A549 (cell line): ENCODE results near the gene BTBD8.

Experiments used
- CHD2 ChIP-seq: fragments of 150-350 bp; IDR thresholded peaks from 2 replicates; pipeline ENCODE4 v1.6.1; 2014; ENCODE audit warnings: low read length; ENCODE audit not compliant: partially characterized antibody
- JUNB ChIP-seq: fragments of >200 bp; sonication (Bioruptor Twin); formaldehyde crosslinking; IDR thresholded peaks from 2 replicates; pipeline ENCODE4 v1.6.1; 2016
- KDM5A ChIP-seq: fragments of 200-600 bp; sonication (generic); IDR thresholded peaks from 2 replicates; pipeline ENCODE4 v1.6.1; 2016; ENCODE audit warnings: antibody characterized with exemption, mild to moderate bottlenecking
- MYC ChIP-seq: IDR thresholded peaks from 2 replicates; pipeline ENCODE4 v1.6.1; 2012; ENCODE audit warnings: mild to moderate bottlenecking, inconsistent platforms, low read length, improper control_type of control experiment, borderline replicate concordance
- NR3C1 ChIP-seq: fragments of >200 bp; sonication (Bioruptor Twin); formaldehyde crosslinking; IDR thresholded peaks from 3 replicates; pipeline ENCODE4 v1.6.1; 2017
- POLR2A ChIP-seq: IDR thresholded peaks from 2 replicates; pipeline ENCODE4 v1.6.1; 2012; ENCODE audit warnings: mild to moderate bottlenecking, low read length
- RARB ChIP-seq: fragments of 250-450 bp; sonication (Bioruptor Pico); IDR thresholded peaks from 2 replicates; pipeline ENCODE4 v1.8.0; 2021; ENCODE audit warnings: mild to moderate bottlenecking, moderate library complexity
- RCOR1 ChIP-seq: fragments of 150-350 bp; IDR thresholded peaks from 2 replicates; pipeline ENCODE4 v1.6.1; 2014; ENCODE audit warnings: antibody characterized with exemption, low read length, low read depth
- RFX5 ChIP-seq: fragments of 450-650 bp; IDR thresholded peaks from 2 replicates; pipeline ENCODE4 v1.7.1; 2014; ENCODE audit warnings: antibody characterized with exemption, mild to moderate bottlenecking, moderate library complexity
- TF ChIP-seq, protein P1 (sequence below): fragments of >200 bp; sonication (Bioruptor Twin); formaldehyde crosslinking; IDR thresholded peaks from 3 replicates; pipeline ENCODE4 v1.5.1; 2016

DNA sequence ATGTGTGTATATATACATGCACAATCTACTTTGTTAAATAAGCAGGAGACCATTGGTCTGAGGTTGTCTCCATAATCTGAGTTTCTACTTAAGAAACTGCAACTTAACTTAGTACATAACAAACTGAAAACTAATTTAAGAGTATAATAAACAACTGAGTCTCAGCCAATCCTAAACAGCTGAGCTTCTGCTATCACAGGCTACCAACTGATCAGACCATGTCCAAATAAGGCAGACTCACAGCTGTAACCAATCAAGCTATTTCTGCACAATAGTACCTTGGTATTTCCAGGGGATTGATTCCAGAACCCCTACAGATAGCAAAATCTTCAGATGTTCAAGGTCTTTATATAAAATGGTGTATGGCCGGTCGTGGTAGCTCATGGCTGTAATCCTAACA lies 111.6 kb downstream of the BTBD8 start:
- no peak for TF ChIP-seq CHD2
- TF ChIP-seq MYC = no peak
- no peak for TF ChIP-seq NR3C1
- TF ChIP-seq, protein P1, sequence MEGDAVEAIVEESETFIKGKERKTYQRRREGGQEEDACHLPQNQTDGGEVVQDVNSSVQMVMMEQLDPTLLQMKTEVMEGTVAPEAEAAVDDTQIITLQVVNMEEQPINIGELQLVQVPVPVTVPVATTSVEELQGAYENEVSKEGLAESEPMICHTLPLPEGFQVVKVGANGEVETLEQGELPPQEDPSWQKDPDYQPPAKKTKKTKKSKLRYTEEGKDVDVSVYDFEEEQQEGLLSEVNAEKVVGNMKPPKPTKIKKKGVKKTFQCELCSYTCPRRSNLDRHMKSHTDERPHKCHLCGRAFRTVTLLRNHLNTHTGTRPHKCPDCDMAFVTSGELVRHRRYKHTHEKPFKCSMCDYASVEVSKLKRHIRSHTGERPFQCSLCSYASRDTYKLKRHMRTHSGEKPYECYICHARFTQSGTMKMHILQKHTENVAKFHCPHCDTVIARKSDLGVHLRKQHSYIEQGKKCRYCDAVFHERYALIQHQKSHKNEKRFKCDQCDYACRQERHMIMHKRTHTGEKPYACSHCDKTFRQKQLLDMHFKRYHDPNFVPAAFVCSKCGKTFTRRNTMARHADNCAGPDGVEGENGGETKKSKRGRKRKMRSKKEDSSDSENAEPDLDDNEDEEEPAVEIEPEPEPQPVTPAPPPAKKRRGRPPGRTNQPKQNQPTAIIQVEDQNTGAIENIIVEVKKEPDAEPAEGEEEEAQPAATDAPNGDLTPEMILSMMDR = no peak
- TF ChIP-seq JUNB = no peak
- TF ChIP-seq RFX5 = no peak
- no peak for TF ChIP-seq KDM5A
- no peak for TF ChIP-seq POLR2A
- TF ChIP-seq RCOR1 = no peak
- no peak for TF ChIP-seq RARB
